HG03060 (cell line): ENCODE results near the gene KCNK3.

Experiments used
- ATAC-seq: cut with Tn5 transposase; IDR thresholded peaks from one replicate; pipeline ENCODE4 v1.9.1; 2021; ENCODE audit warnings: low read depth, moderate number of reproducible peaks; ENCODE audit not compliant: unreplicated experiment

The KCNK3 gene

GRCh38 chr2:26685989-26686839 is 6.3 kb upstream of the KCNK3 start:
- no peak for ATAC-seq

- ATAC-seq, result no peak
Observed at GRCh38 chr2:26687328-26687727, 5.2 kb upstream of the KCNK3 start.

- ATAC-seq, result no peak
Observed at GRCh38 chr2:26687801-26688200, 4.7 kb upstream of the KCNK3 start.

GRCh38 chr2:26691161-26691560 is 1.4 kb upstream of the KCNK3 start:
- ATAC-seq, result no peak

- ATAC-seq, result no peak
Observed at GRCh38 chr2:26691881-26692278, 642 bp upstream of the KCNK3 start.

GRCh38 chr2:26692897-26693849 is 651 bp downstream of the KCNK3 start:
- no peak for ATAC-seq

GRCh38 chr2:26694001-26694400 is 1.5 kb downstream of the KCNK3 start:
- no peak for ATAC-seq

GRCh38 chr2:26696351-26696816 is 3.9 kb downstream of the KCNK3 start:
- ATAC-seq, result no peak

- ATAC-seq, result no peak
Observed at GRCh38 chr2:26697425-26697824, 4.9 kb downstream of the KCNK3 start.

GRCh38 chr2:26699295-26699694 is 6.8 kb downstream of the KCNK3 start:
- no peak for ATAC-seq

- ATAC-seq, result no peak
Observed at GRCh38 chr2:26700078-26700477, 7.6 kb downstream of the KCNK3 start.

- ATAC-seq, result no peak
Observed at GRCh38 chr2:26701596-26701995, 9.1 kb downstream of the KCNK3 start.

GRCh38 chr2:26702025-26702424 is 9.5 kb downstream of the KCNK3 start:
- no peak for ATAC-seq

- ATAC-seq, result no peak
Observed at GRCh38 chr2:26704441-26704977, 12.0 kb downstream of the KCNK3 start.

GRCh38 chr2:26705126-26705525 is 12.6 kb downstream of the KCNK3 start:
- ATAC-seq, result no peak

- no peak for ATAC-seq
Observed at GRCh38 chr2:26706093-26706492, 13.6 kb downstream of the KCNK3 start.

GRCh38 chr2:26706616-26707473 is 14.3 kb downstream of the KCNK3 start:
- no peak for ATAC-seq

GRCh38 chr2:26707747-26708146 is 15.2 kb downstream of the KCNK3 start:
- ATAC-seq, result no peak

- no peak for ATAC-seq
Observed at GRCh38 chr2:26708457-26708856, 15.9 kb downstream of the KCNK3 start.
